NCI-H2081 treated with DMSO at 0.1 percent for 48 hours (cell line): Measurements from ENCODE around the gene UVSSA.

Source experiments
- DNase-seq: peaks from one replicate; lab custom pipeline; 2025; lab: John Stamatoyannopoulos, UW

The UVSSA gene

DNA sequence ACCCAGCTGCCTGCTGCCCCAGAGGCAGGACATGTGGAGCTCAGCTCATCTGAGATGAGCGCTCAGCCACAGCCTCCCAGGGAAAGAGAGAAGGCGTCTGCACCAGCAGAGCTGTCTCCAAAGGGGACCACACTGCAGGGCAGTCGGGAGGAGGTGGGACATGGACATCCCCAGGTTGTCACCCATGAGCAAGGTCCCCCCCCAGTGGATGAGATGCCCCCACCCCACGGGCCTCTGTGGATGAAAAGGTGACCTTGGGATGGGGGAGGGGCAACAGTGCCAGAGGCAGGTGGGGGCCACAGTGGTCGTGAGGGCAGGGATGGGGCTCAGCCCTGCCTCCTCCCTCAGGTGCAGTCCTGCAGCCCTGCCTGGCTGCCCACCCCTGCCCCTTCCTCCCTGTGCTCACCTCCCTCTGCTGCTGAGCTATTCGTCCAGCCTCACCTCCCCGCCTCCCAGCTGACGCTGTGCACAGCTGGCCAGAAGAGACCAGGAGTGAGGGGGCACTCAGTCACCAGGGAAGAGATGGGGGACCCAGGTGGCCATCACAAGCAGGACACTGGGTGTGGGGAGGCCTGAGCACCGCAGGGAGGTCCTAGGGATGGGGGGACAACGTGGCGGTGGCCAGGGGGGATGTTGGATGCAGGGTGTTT lies 49.9 kb downstream of the UVSSA start:
- no peak for DNase-seq

DNA sequence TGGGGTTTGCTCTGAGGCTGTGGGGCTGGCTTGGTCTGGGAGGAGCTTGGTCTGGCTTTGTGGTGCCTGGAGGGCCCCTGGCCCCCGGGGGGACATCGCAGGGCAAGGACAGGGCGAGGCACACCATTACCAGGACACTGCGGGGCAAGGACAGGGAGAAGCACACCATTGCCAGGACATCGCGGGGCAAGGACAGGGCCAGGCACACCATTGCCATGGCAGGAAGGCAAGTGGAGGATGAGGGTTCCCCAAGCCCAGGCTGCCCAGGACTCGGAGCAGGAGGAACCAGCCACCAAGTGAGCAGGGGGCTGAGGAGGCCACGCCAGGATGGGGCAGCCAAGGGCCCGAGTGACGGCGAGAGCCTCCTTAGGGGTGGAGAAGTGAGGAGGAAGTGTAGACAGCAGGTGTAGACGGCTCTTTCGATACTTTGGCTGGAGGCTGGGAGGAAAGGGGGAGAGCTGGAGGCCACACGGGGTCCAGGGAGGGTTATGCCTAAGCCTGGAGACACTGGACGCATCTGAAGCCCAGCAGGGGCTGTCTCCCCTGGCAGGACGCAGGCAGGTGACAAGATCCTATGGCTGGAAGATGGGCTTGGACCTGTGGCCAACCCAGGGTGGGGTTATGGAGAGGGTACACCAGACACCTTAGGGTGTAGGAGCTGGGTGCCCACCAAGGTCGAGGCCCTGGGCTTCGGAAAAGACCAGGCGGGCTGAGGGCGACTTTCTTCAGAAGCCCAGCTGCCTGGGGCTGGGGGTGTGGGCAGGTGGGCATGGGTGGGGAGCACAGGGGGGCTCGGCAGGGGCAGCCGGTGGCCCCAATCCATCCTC lies 51.9 kb downstream of the UVSSA start:
- no peak for DNase-seq

- DNase-seq: no peak
These were observed 52.6 kb downstream of the UVSSA start for GRCh38 chr4:1399508-1400190.

- DNase-seq: no peak
These were observed 53.3 kb downstream of the UVSSA start for GRCh38 chr4:1400191-1400805.

GRCh38 chr4:1400831-1401408 lies 53.9 kb downstream of the UVSSA start:
- no peak for DNase-seq

- DNase-seq: no peak
These were observed 54.5 kb downstream of the UVSSA start for GRCh38 chr4:1401409-1402020.

DNA sequence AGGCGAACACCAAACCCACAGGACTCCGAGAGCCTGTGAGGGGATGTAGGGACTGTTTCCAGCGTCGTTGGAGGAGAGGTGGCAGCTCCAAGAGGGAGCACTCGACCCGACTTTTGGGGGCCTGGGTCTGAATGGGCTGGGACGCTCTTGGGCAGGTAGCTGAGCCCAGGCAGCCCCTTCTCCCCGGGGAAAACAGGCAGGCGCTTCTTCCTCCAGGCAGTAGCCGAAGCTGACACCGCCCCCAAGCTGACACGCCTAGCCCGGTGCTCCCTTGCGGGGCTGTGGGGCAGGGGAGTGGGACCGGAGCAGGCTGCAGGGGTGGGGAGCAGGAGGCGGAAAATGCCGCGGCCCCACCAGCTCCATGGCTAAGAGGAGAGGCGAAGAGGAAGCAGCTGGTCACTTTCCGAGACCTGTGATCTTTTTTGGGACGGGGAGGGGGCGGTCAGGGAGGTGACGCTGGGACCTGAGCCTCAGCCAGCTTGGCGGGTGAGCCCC lies 55.1 kb downstream of the UVSSA start:
- no peak for DNase-seq

GRCh38 chr4:1402516-1403091 lies 55.6 kb downstream of the UVSSA start:
- no peak for DNase-seq

GRCh38 chr4:1403177-1403583 lies 56.2 kb downstream of the UVSSA start:
- no peak for DNase-seq

DNA sequence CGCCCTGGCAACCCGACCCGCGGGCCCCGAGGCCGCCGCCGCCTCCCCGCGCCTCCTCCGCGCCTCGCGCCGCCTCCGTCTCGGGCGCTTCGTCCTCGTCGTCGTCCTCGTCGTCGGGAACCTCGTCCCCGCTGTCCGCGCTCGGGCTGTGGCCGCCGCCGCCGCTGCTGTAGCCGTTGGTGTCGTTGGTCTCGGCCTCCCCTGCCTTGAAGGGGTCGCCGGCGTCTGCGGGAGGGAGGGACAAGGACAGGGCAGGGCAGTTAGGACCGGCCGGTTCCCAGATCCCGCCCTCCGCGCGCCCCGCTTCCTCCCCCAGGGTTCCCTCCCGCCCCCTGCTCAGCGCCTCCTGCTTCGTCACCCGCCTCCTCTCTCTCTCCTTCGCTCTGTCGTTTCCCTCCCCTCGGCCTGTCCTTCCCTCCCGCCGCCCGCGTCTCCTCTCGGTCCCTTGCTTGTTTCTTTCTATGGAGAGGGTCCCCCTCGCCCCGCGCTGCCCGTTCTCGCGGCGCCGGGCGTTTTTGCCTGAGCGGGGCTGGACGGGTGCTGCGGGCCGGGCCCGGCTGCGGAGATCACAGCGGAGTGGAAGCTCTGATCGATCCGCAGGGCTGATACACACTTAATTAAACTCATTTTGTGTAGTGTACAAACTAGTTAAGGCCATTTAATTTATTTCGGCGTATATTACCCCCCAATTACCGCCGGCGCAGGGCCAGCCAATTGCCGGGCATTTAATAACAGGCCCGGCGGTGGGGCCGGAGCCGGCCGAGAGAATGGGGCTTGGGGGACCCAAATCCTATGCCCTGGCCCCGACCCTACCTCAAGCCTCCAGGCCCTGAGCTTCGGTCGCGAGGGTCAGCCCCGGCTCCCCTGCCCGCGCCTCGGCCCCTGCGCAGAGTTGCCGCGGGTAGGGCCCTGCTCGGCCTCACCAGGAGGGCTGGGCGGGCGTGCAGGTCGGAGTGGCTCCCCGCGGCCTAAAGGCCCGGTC lies 56.9 kb downstream of the UVSSA start:
- no peak for DNase-seq

- no peak for DNase-seq
These were observed 57.7 kb downstream of the UVSSA start for GRCh38 chr4:1404573-1405253.

GRCh38 chr4:1405254-1405635 lies 58.2 kb downstream of the UVSSA start:
- no peak for DNase-seq

DNA sequence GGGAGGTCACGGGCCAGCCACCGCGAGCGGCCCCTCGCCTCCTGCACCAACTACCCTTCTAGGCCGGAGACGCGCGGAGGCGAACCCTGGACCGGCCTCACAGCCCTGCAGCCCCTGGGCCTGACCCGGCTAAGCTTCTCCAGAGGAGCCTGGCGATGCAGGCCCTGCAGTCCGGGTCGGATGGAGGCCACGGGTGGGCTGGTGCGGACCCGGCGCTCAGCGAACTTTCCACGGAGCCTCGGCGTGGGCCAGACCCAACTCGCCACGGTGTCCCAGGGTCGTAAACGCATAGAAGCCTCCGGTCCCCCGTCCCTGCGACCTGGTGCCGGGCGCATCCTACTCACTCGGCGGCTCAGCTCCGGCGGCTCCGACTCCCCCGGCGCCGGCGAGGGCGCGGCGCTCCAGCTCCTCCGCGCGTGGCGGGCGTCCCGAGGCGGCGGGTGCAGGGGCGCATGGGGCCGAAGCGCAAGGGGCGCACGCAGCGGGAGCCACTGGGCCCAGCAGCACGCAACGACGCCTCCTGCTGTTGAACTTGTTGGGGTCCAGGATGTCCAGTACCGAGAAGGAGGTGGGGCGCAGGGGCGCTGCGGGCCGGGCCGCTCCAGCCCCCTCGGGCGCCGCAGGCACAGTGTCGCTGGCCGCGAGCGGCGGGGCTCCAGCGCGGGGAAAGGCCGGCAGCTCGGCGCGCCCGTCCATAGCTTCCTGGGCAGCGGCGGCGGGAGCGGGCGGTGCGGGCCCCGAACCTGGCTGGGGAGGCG lies 58.8 kb downstream of the UVSSA start:
- DNase-seq: no peak

DNA sequence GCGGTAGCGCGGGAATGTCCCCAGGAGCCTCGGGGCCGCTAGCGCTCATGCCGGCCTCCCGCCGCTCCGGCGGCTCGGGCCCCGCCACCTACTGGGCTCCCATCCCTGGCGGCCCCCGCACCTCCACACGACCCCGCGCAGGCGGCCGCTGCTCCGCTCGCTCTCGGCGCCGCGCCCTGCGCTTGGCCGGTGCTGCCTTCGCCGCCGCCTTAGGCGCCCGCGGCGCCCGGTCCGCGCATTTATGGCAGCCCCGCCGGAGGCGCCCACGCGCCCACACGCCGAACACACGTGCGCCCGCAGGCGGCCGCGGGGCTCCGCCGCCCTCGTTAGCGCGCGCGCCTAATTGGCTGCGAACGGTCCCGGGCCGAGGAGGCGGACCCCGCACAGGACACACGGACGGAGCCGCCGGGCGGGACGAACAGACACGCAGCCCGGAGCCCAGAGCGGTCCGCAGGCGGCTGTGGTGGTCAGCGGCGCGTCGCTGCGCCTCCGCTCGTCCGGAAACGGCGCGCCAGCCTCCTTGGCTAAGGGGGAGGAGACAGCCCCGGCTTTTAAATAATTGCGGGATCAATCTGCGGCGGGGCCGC lies 59.5 kb downstream of the UVSSA start, which contains the start of gene NKX1-1:
NKX1-1 (minus strand) TSS at position 49 of the 587 bp plus-strand sequence; CDS start at position 49, 0 bp downstream.
- no peak for DNase-seq

- no peak for DNase-seq
These were observed 60.1 kb downstream of the UVSSA start for GRCh38 chr4:1406981-1407656.

DNA sequence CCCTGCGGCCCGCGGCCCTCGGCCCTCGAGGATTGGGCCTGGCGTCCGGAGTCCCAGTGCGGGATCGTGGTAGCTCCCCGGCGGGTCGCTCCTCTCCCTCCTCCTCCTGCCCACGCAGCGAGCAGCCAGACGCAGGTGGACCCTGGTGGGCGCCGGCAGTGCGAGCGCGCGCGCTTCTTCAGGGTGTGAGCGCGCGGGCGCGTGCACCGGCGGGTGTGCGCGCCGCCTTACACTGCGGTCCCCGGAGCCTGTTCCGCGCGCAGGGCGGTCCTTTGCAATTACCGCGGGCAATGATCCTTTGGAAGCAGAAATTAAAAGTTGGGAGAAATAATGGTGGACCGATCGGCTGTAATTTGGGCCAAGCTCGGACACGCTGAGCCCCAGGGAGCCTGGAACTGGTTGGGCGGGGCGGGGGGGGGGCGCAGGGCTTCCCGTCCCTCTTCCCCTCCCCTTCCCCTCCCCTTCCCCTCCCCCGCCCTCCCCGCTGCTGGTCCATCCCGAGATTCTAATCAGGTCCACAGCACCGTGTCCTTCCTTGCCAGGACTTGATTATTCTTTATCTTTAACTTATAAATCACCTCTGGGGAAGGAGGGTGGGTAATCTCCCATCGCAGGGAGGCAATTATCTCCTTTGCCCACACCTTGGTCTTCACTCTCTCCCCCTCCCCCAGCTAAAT lies 60.8 kb downstream of the UVSSA start:
- DNase-seq: no peak

DNA sequence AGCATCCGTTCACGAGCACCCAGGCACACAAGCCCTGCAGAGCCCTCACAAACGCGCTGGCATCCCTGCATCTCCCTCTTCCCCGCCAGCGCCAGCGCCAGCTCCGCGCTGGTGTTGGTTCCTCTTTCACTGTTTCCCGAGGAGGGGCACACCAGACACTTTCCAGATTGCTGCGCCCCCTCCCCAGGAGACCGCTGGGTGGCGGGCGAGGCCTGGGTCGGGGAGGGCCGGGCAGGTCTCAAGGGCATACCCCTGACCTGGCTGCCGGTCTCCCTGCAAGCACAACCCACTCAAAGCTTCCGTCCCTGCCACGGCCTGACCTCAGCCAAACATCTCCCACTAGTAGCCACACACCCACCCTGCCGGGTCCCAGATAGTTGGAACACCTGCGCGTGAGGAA lies 61.4 kb downstream of the UVSSA start:
- no peak for DNase-seq
